CD8-positive, alpha-beta memory T cell (primary cell): ENCODE data around the gene CSTB. TPM values are rescaled to one million over a fixed set of nuclear protein-coding genes. Genes with fewer than 3 reads are reported as not detected.

ENCODE experiments used
- CTCF ChIA-PET: fragments of 350-600 bp; sonication (Branson Sonifier 250); formaldehyde crosslinking; loops from one replicate; lab custom pipeline; 2021; ENCODE audit warnings: antibody characterized with exemption; lab: Charles Lee
- POLR2A ChIA-PET: fragments of 350-600 bp; sonication (Branson Sonifier 250); formaldehyde crosslinking; loops from one replicate; lab custom pipeline; 2021; ENCODE audit warnings: antibody characterized with exemption; lab: Charles Lee
- DNase-seq, 5 donors: peaks; one replicate each; pipeline versions ENCODE4 v3.0.0 to v3.0.0-alpha.2; 2020 to 2022; ENCODE audit warnings: mixed read lengths in 1 of 5
- H3K27ac ChIP-seq: one replicate; pipeline ENCODE4 v1.7.0; 2013; ENCODE audit warnings: low read depth, mild to moderate bottlenecking, low read length, moderate library complexity
- H3K27me3 ChIP-seq: 2 replicates; pipeline ENCODE4 v1.7.0; 2013; ENCODE audit warnings: low read length, mild to moderate bottlenecking; ENCODE audit not compliant: insufficient read depth, poor library complexity, severe bottlenecking
- H3K36me3 ChIP-seq: 2 replicates; pipeline ENCODE4 v1.7.0; 2013; ENCODE audit warnings: mild to moderate bottlenecking, low read length, moderate library complexity; ENCODE audit not compliant: insufficient read depth
- H3K4me1 ChIP-seq: 2 replicates; pipeline ENCODE4 v1.7.0; 2013; ENCODE audit warnings: mild to moderate bottlenecking, low read length, moderate library complexity; ENCODE audit not compliant: insufficient read depth
- H3K4me3 ChIP-seq: 2 replicates; pipeline ENCODE4 v1.7.0; 2013; ENCODE audit warnings: mild to moderate bottlenecking, low read length
- H3K9me3 ChIP-seq: 2 replicates; pipeline ENCODE4 v1.7.0; 2013; ENCODE audit warnings: mild to moderate bottlenecking, low read length
- H3K27ac Mint-ChIP-seq, 8 donors: one replicate each; pipeline ENCODE4 v1.8.0; 2020 to 2021; ENCODE audit warnings: mixed read lengths in 8 of 8, mild to moderate bottlenecking in 6 of 8, inconsistent platforms in 3 of 8, moderate library complexity in 3 of 8
- H3K27me3 Mint-ChIP-seq, 2 donors: one replicate each; pipeline ENCODE4 v1.8.0; 2020 to 2021; ENCODE audit warnings: mixed read lengths in 2 of 2, mild to moderate bottlenecking in 1 of 2, moderate library complexity in 1 of 2
- H3K36me3 Mint-ChIP-seq, 3 donors: one replicate each; pipeline ENCODE4 v1.8.0; 2020 to 2021; ENCODE audit warnings: mixed read lengths in 3 of 3, inconsistent platforms in 1 of 3, mild to moderate bottlenecking in 1 of 3
- H3K4me1 Mint-ChIP-seq, 3 donors: one replicate each; pipeline ENCODE4 v1.8.0; 2020 to 2021; ENCODE audit warnings: mixed read lengths in 3 of 3, inconsistent platforms in 1 of 3, mild to moderate bottlenecking in 1 of 3
- H3K4me3 Mint-ChIP-seq, 7 donors: one replicate each; pipeline ENCODE4 v1.8.0; 2020 to 2021; ENCODE audit warnings: mixed read lengths in 7 of 7, mild to moderate bottlenecking in 6 of 7, moderate library complexity in 4 of 7, inconsistent platforms in 2 of 7
- H3K9me3 Mint-ChIP-seq, 5 donors: one replicate each; pipeline ENCODE4 v1.8.0; 2020 to 2022; ENCODE audit warnings: mixed read lengths in 5 of 5, mild to moderate bottlenecking in 3 of 5, moderate library complexity in 2 of 5, inconsistent platforms in 1 of 5
- polyA plus RNA-seq: library from polyadenylated mRNA; unstranded; fragments of 300-500 nt; fragmentation: Illumina TruSeq; gene quantifications from one replicate; pipeline ENCODE4 v1.2.3, GENCODE V29; 2021
- total RNA-seq, 2 experiments: library from RNA; stranded (reverse); gene quantifications; one replicate each; pipeline ENCODE4 v1.2.3, GENCODE V29; 2021

CSTB gene
- total and polyA plus RNA-seq, 3 experiments from 2014 or later, result 48.0 to 79.1 (median 48.4) TPM

DNA sequence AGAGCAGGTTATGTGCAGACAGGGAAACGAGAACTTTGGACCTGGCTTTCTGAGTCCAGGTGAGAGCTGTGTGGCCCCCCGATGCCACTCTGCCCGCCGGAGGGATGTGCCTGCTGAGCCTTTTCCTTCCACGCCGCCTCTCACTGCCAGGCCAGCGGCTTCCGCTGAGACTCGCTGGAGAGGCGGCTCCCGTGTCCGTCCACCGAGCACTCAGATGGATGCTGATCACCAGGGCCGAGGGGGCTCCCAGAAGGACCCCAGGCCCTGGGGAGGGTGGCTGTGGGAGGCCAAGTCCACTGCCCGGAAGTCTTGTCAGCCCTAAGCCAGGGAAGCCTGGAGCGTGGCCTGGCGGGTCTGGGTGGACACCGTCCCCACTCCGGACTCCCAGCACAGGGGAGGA lies 16.5 kb downstream of the CSTB start:
- Mint-ChIP-seq H3K4me3 (no peak overlapping the region), H3K27ac (no peak overlapping the region), H3K36me3 (peaks cover 0 to 37% (median 0%) of the 10 kb centered on the region in 3 donors), H3K27me3 (no peaks in the 10 kb centered on the region), H3K4me1 (no peaks in the 10 kb centered on the region), H3K9me3 (no peaks in the 10 kb centered on the region)
- H3K27ac ChIP-seq, result no peak overlapping the region
- H3K9me3 ChIP-seq, result no peaks in the 10 kb centered on the region
- ChIA-PET POLR2A (no interaction called here), CTCF (no interaction called here)
- no peaks in the 10 kb centered on the region for H3K27me3 ChIP-seq
- no peak overlapping the region for H3K4me3 ChIP-seq
- no peaks in the 10 kb centered on the region for H3K36me3 ChIP-seq
- H3K4me1 ChIP-seq, result no peaks in the 10 kb centered on the region
- no peak for DNase-seq

DNA sequence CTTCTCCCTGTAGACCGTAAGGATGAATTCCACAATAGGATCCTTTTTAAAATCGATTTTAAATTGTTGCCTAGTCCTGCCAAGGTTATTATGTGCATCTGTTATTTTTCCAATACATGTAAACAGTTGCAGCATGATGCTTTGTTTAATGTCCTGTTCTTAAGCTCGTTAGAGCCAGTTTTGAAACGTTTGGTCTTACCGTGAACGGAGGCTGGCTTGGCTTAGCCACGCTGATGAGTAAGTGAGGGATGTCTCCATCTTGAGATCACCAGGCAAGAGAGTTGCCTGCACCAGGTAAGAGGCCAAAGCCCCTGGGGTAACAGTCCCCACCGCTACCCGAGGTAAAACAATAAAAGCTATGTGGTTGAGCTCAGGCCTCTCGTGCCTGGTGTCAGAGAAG lies 17.3 kb downstream of the CSTB start:
- peak overlapping the region in 1 of 8 donors; percentile 37 for H3K27ac Mint-ChIP-seq
- POLR2A ChIA-PET, result no interaction called here
- H3K36me3 Mint-ChIP-seq, result peaks cover 0 to 45% (median 0%) of the 10 kb centered on the region in 3 donors
- H3K4me3 ChIP-seq, result no peak overlapping the region
- peaks cover 5% of the 10 kb centered on the region for H3K36me3 ChIP-seq
- no peaks in the 10 kb centered on the region for H3K9me3 Mint-ChIP-seq
- no peaks in the 10 kb centered on the region for H3K4me1 Mint-ChIP-seq
- no peak for DNase-seq
- no peaks in the 10 kb centered on the region for H3K27me3 ChIP-seq
- H3K9me3 ChIP-seq, result no peaks in the 10 kb centered on the region
- H3K27me3 Mint-ChIP-seq, result no peaks in the 10 kb centered on the region
- H3K4me3 Mint-ChIP-seq, result no peak overlapping the region
- H3K27ac ChIP-seq, result no peak overlapping the region
- H3K4me1 ChIP-seq, result no peaks in the 10 kb centered on the region
- CTCF ChIA-PET, result no interaction called here

- Mint-ChIP-seq H3K4me1 (no peaks in the 10 kb centered on the region), H3K9me3 (no peaks in the 10 kb centered on the region), H3K27ac (peak overlapping the region in 1 of 8 donors; percentile 58), H3K4me3 (no peak overlapping the region), H3K36me3 (peaks cover 0 to 50% (median 0%) of the 10 kb centered on the region in 3 donors), H3K27me3 (no peaks in the 10 kb centered on the region)
- Histone ChIP-seq H3K27ac (no peak overlapping the region), H3K36me3 (peaks cover 6% of the 10 kb centered on the region), H3K9me3 (no peaks in the 10 kb centered on the region), H3K4me3 (no peak overlapping the region), H3K4me1 (no peaks in the 10 kb centered on the region), H3K27me3 (no peaks in the 10 kb centered on the region)
- CTCF ChIA-PET, result no interaction called here
- DNase-seq, result no peak
- POLR2A ChIA-PET, result interaction anchor here (0.7 kb wide), 1 partner anchor 99 kb away, joined by 4 read pairs; the partner anchor contains the start of gene HSF2BP
Observed at GRCh38 chr21:43758111-43758641, 17.9 kb downstream of the CSTB start.

GRCh38 chr21:43757601-43758000 lies 18.5 kb downstream of the CSTB start:
- DNase-seq, result no peak
- peaks cover 6% of the 10 kb centered on the region for H3K36me3 ChIP-seq
- Mint-ChIP-seq H3K4me1 (no peaks in the 10 kb centered on the region), H3K27me3 (no peaks in the 10 kb centered on the region), H3K36me3 (peaks cover 0 to 52% (median 2%) of the 10 kb centered on the region in 3 donors), H3K27ac (peak overlapping the region in 2 of 8 donors; percentile 24 to 58), H3K4me3 (no peak overlapping the region), H3K9me3 (no peaks in the 10 kb centered on the region)
- H3K27ac ChIP-seq, result no peak overlapping the region
- POLR2A ChIA-PET, result interaction anchor here (0.7 kb wide), 1 partner anchor 99 kb away, joined by 4 read pairs; the partner anchor contains the start of gene HSF2BP
- H3K27me3 ChIP-seq, result no peaks in the 10 kb centered on the region
- no peaks in the 10 kb centered on the region for H3K9me3 ChIP-seq
- CTCF ChIA-PET, result interaction anchor here (1.3 kb wide), 1 partner anchor 137 kb away, joined by 3 read pairs; no protein-coding TSS in a partner anchor
- H3K4me3 ChIP-seq, result no peak overlapping the region
- no peaks in the 10 kb centered on the region for H3K4me1 ChIP-seq

DNA sequence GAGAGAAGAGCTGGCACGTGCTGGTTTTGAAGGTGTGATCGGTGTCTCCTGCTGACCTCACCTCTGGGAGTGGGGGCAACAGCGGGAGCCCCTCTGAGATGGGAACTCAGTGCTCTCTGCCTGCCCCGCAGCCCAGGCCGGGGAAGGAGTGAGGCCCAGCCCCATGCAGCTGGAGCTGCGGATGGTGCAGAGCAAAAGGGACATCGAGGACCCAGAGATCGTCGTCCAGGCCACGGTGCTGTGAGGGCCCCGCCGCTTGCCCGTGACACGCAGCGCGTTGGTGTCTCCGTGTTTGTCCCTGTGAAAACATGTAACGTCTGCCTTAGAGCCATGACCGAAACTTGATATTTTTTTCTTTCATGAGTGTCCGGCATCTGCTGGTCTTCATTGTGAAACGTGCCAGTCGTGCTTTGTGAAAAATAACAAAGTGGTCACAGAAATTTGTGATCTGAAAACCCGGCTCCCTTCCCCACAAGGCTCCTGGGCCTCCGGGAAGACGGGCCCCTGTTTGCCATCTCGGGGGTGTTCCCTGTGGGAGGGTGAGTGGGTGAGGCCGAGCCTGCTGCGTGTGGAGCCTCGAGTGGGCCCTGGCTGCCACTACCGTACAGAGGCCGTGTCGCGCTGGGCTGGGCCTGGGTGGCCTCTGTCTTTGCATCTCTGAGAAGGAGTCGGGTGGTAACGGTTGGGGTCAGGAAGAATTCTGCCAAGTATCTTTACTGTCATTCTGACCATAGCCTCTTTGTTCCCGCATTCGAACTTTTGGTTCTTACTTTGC lies 20.1 kb downstream of the CSTB start:
- Histone ChIP-seq H3K36me3 (peaks cover 6% of the 10 kb centered on the region), H3K27me3 (no peaks in the 10 kb centered on the region), H3K9me3 (no peaks in the 10 kb centered on the region), H3K4me1 (no peaks in the 10 kb centered on the region), H3K4me3 (no peak overlapping the region), H3K27ac (no peak overlapping the region)
- Mint-ChIP-seq H3K27me3 (no peaks in the 10 kb centered on the region), H3K4me3 (no peak overlapping the region), H3K9me3 (no peaks in the 10 kb centered on the region), H3K27ac (peak overlapping the region in 2 of 8 donors; percentile 17 to 73), H3K4me1 (no peaks in the 10 kb centered on the region), H3K36me3 (peaks cover 0 to 56% (median 2%) of the 10 kb centered on the region in 3 donors)
- DNase-seq, result no peak
- CTCF ChIA-PET, result interaction anchor here (1.3 kb wide), 1 partner anchor 138 kb away, joined by 3 read pairs; no protein-coding TSS in a partner anchor
- POLR2A ChIA-PET, result no interaction called here

DNA sequence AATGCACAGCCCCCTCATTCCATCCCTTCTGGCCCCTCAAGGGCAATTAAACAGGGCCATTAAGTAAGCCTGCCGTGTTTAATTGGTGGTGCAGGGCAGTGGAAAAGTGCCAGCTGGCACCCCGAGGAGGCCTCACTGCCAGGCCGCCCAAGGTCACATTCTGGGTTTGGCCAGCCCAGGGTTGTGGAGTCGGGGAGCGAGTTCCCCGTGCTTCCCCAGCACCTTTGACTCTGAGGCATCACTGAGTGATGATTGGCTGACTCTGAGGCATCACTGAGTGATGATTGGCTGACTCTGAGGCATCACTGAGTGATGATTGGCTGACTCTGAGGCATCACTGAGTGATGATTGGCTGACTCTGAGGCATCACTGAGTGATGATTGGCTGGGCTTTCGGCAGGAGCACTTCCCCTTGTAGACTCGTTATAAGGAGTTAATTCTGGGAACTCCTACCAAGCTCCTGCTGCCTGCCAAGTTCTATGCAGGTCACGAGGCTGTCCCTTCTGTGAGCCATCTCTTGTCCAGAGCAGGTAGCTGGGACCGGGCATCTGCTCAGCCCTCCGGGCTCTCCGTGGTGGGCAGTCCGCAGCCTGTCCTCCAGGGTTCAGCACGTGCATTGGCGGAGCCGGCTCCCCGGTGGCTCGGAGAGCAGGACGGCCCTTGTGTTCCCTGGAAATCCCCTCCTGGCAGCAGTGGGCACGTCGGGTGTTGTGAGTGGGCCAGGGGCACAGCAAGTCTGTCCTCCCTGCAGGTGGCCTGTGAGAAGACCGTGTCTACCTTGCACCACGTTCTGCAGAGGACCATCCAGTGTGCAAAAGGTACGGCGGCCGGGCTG lies 20.9 kb downstream of the CSTB start:
- Mint-ChIP-seq H3K9me3 (no peaks in the 10 kb centered on the region), H3K27ac (peak overlapping the region in 1 of 8 donors; percentile 73), H3K27me3 (no peaks in the 10 kb centered on the region), H3K4me1 (no peaks in the 10 kb centered on the region), H3K4me3 (no peak overlapping the region), H3K36me3 (peaks cover 0 to 61% (median 8%) of the 10 kb centered on the region in 3 donors)
- H3K9me3 ChIP-seq, result no peaks in the 10 kb centered on the region
- no peak overlapping the region for H3K4me3 ChIP-seq
- no peaks in the 10 kb centered on the region for H3K4me1 ChIP-seq
- H3K27me3 ChIP-seq, result no peaks in the 10 kb centered on the region
- ChIA-PET POLR2A (no interaction called here), CTCF (no interaction called here)
- no peak for DNase-seq
- H3K36me3 ChIP-seq, result peaks cover 6% of the 10 kb centered on the region
- no peak overlapping the region for H3K27ac ChIP-seq

- no peaks in the 10 kb centered on the region for H3K4me1 ChIP-seq
- Mint-ChIP-seq H3K4me3 (no peak overlapping the region), H3K36me3 (peaks cover 0 to 66% (median 8%) of the 10 kb centered on the region in 3 donors), H3K27ac (no peak overlapping the region), H3K4me1 (no peaks in the 10 kb centered on the region), H3K9me3 (no peaks in the 10 kb centered on the region), H3K27me3 (no peaks in the 10 kb centered on the region)
- no peaks in the 10 kb centered on the region for H3K27me3 ChIP-seq
- DNase-seq, result no peak
- peaks cover 6% of the 10 kb centered on the region for H3K36me3 ChIP-seq
- H3K27ac ChIP-seq, result no peak overlapping the region
- no peak overlapping the region for H3K4me3 ChIP-seq
- CTCF ChIA-PET, result no interaction called here
- POLR2A ChIA-PET, result no interaction called here
- no peaks in the 10 kb centered on the region for H3K9me3 ChIP-seq
Observed at GRCh38 chr21:43753439-43753799, 22.7 kb downstream of the CSTB start.
